ENCODE data around the gene CDK8.
"Not testable (repeated sequence)": the region's sequence is repeated elsewhere in the genome, so short reads cannot be mapped to it uniquely, and the experiment has no call there.

CDK8 gene

GRCh38 chr13:26246154-26246553 is 7.8 kb upstream of the CDK8 start:
- ATAC-seq, result no peak
- no peak for TF ChIP-seq ZNF70 (CRISPR knock-in tag; IDR thresholded peaks at IDR 0.05)
- no peak for TF ChIP-seq ZFP30 (CRISPR knock-in tag; IDR thresholded peaks at IDR 0.05)
- TF ChIP-seq POU6F1 (CRISPR knock-in tag; IDR thresholded peaks at IDR 0.05; ENCODE audit: borderline replicate concordance, low read depth), result no peak
- TF ChIP-seq ZNF8 (CRISPR knock-in tag; IDR thresholded peaks at IDR 0.05), result no peak
- TF ChIP-seq CSDC2 (CRISPR knock-in tag; IDR thresholded peaks at IDR 0.05), result no peak
- TF ChIP-seq TCF4 (CRISPR knock-in tag; IDR thresholded peaks at IDR 0.05; ENCODE audit: borderline replicate concordance), result no peak

- TF ChIP-seq ZNF8 (CRISPR knock-in tag; IDR thresholded peaks at IDR 0.05) (no peak), SNAI2 (CRISPR knock-in tag; IDR thresholded peaks at IDR 0.05) (no peak)
- no peak for ATAC-seq
Observed at GRCh38 chr13:26247011-26247410, 6.9 kb upstream of the CDK8 start.

- no peak for TF ChIP-seq CSDC2 (CRISPR knock-in tag; IDR thresholded peaks at IDR 0.05)
- no peak for TF ChIP-seq SNAI2 (CRISPR knock-in tag; IDR thresholded peaks at IDR 0.05)
- TF ChIP-seq ZNF8 (CRISPR knock-in tag; IDR thresholded peaks at IDR 0.05), result no peak
- no peak for TF ChIP-seq RARB (CRISPR knock-in tag; IDR thresholded peaks at IDR 0.05)
- no peak for TF ChIP-seq ZNF70 (CRISPR knock-in tag; IDR thresholded peaks at IDR 0.05)
- no peak for TF ChIP-seq PATZ1 (CRISPR knock-in tag; IDR thresholded peaks at IDR 0.05; ENCODE audit: borderline replicate concordance)
- no peak for TF ChIP-seq ZNF565 (CRISPR knock-in tag; conservative IDR thresholded peaks at IDR 0.05; ENCODE audit: low read depth)
- TF ChIP-seq BACH2 (CRISPR knock-in tag; IDR thresholded peaks at IDR 0.05; ENCODE audit: borderline replicate concordance), result no peak
- TF ChIP-seq TOX (CRISPR knock-in tag; IDR thresholded peaks at IDR 0.05; ENCODE audit: borderline replicate concordance), result no peak
- TF ChIP-seq ZFP30 (CRISPR knock-in tag; IDR thresholded peaks at IDR 0.05), result no peak
- no peak for TF ChIP-seq TSHZ2 (CRISPR knock-in tag; IDR thresholded peaks at IDR 0.05)
- ATAC-seq, result no peak
Observed at GRCh38 chr13:26247608-26248007, 6.3 kb upstream of the CDK8 start.

GRCh38 chr13:26249551-26249950 is 4.4 kb upstream of the CDK8 start:
- TF ChIP-seq ISL1 (CRISPR knock-in tag; IDR thresholded peaks at IDR 0.05), result no peak
- TF ChIP-seq OSR1 (CRISPR knock-in tag; IDR thresholded peaks at IDR 0.05), result no peak
- TF ChIP-seq PPARA (CRISPR knock-in tag; IDR thresholded peaks at IDR 0.05; ENCODE audit: borderline replicate concordance), result no peak
- no peak for TF ChIP-seq ZNF565 (CRISPR knock-in tag; conservative IDR thresholded peaks at IDR 0.05; ENCODE audit: low read depth)
- TF ChIP-seq BACH2 (CRISPR knock-in tag; IDR thresholded peaks at IDR 0.05; ENCODE audit: borderline replicate concordance), result no peak
- no peak for TF ChIP-seq TSHZ2 (CRISPR knock-in tag; IDR thresholded peaks at IDR 0.05)
- no peak for TF ChIP-seq RARB (CRISPR knock-in tag; IDR thresholded peaks at IDR 0.05)
- TF ChIP-seq CSDC2 (CRISPR knock-in tag; IDR thresholded peaks at IDR 0.05), result no peak
- no peak for TF ChIP-seq ZC3H10 (CRISPR knock-in tag; IDR thresholded peaks at IDR 0.05)
- no peak for TF ChIP-seq ZFP30 (CRISPR knock-in tag; IDR thresholded peaks at IDR 0.05)
- no peak for TF ChIP-seq CSRNP3 (CRISPR knock-in tag; IDR thresholded peaks at IDR 0.05)
- no peak for ATAC-seq

GRCh38 chr13:26252006-26252405 is 1.9 kb upstream of the CDK8 start:
- not testable (repeated sequence) for ATAC-seq

All from SK-N-SH treated with all-trans-retinoic acid at 6 μM for 48 hours (cell line).